Epithelial cell of proximal tubule (primary cell): ENCODE measurements around the gene VAT1L. TPM values are rescaled to one million over a fixed set of nuclear protein-coding genes. Genes with fewer than 3 reads are reported as not detected.

Experiments used
- DNase-seq: peaks from one replicate; pipeline ENCODE4 v3.0.0-alpha.2; 2011; ENCODE audit warnings: low read depth
- H3K4me3 ChIP-seq: 2 replicates; pipeline ENCODE4 v1.5.1; 2011; ENCODE audit warnings: low read depth, mild to moderate bottlenecking, low read length
- total RNA-seq: library from RNA; depleted of rRNA; stranded (reverse); fragments of >200 nt; gene quantifications from 2 replicates; pipeline ENCODE4 v1.2.3, GENCODE V29; 2015
- TF ChIP-seq, protein P1 (sequence below): conservative IDR thresholded peaks from 2 replicates; pipeline ENCODE4 v1.5.1; 2012; ENCODE audit warnings: low read depth, mild to moderate bottlenecking, low read length

Gene VAT1L
- total RNA-seq, 1 donor from 2014 or later, result 0.92 TPM

DNA sequence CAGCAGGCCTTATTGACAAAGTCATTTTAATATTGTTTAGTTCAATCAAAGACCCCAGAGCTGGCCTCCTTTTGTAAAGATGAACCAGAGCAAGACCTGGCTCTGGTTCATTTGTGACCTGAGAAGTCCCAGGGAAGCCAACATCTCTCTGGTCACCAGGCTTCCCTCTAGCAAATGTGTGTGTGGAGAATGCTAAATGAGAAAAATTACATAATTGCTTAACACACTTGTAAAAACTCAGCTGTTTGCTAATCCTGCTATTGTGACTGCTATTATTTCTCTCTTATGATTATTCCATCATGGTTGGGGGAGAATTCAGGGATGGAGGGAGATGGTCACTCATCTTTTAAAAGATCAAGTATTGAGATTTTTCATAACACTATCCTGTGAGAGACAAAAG is 139.7 kb downstream of the VAT1L start:
- no peak for DNase-seq
- TF ChIP-seq, protein P1, sequence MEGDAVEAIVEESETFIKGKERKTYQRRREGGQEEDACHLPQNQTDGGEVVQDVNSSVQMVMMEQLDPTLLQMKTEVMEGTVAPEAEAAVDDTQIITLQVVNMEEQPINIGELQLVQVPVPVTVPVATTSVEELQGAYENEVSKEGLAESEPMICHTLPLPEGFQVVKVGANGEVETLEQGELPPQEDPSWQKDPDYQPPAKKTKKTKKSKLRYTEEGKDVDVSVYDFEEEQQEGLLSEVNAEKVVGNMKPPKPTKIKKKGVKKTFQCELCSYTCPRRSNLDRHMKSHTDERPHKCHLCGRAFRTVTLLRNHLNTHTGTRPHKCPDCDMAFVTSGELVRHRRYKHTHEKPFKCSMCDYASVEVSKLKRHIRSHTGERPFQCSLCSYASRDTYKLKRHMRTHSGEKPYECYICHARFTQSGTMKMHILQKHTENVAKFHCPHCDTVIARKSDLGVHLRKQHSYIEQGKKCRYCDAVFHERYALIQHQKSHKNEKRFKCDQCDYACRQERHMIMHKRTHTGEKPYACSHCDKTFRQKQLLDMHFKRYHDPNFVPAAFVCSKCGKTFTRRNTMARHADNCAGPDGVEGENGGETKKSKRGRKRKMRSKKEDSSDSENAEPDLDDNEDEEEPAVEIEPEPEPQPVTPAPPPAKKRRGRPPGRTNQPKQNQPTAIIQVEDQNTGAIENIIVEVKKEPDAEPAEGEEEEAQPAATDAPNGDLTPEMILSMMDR, result no peak
- H3K4me3 ChIP-seq, result no peak overlapping the region

DNA sequence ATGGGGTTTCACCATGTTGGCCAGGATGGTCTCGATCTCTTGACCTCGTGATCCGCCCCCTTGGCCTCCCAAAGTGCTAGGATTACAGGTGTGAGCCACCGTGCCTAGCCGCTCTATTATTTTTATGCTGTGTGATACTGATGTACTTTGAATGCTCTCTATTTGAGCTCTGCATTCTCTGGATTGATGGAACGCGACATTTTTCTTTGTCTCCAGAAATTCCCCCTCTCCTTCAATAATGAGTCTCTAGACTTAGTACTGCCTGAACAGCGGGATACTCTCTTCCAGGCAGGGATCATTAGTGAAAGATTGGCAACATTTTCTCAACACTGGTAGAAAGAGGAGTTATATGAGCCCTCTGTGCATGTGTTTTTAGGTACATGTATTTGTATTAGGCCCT is 140.6 kb downstream of the VAT1L start:
- H3K4me3 ChIP-seq, result no peak overlapping the region
- TF ChIP-seq, protein P1, result no peak
- DNase-seq, result no peak

DNA sequence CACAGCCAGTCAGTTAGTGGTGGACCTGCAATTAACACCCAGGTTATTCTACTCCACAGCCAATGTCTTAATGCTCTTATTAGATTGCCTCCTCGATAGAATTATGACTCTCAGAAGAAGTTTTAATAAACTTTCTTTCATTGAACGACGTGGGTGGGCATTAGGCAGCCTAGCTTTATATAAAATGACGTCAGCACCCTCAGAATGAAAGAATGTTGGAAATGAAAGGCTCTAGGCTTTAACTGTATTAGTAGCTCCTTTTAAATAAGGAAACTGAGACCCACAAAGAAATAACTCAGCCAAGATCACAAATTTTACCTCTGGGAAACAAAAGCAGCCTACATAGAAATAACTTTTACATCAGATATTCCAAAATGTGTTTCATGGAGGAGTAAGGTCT is 142.7 kb downstream of the VAT1L start:
- no peak overlapping the region for H3K4me3 ChIP-seq
- DNase-seq, result no peak
- TF ChIP-seq, protein P1, result no peak

DNA sequence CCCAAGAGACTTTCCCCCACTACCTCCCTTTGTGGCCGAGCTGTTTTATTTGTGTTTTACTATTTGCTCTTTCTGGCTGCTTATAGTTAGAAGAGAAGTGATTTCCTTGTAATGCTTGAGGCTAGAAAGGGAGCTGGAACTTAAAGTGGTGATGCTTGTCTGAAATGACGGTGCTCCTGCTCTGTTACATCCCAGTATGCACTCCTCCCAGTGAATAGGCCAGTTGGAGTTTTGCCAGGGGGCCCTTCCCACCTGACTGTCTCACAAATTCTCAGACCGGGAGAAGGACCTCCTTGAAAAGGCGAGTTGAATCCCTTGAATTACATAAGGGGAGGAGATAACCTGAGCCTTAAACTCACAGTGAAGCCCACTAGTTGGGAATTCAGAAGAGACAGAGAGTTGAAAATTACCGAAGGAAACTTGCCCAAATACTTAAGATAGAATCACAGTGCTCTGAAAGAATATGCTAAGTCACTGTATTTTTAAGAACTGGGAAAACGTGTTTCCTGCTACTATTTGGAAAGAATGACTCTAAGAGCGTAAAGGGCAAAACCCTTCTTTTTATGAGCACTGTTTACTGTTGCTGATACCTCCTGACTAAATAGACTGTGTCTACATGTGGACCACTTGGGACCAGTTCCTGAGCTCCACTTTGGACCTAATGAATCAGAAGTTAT is 149.2 kb downstream of the VAT1L start:
- no peak overlapping the region for H3K4me3 ChIP-seq
- TF ChIP-seq, protein P1, result no peak
- no peak for DNase-seq

DNA sequence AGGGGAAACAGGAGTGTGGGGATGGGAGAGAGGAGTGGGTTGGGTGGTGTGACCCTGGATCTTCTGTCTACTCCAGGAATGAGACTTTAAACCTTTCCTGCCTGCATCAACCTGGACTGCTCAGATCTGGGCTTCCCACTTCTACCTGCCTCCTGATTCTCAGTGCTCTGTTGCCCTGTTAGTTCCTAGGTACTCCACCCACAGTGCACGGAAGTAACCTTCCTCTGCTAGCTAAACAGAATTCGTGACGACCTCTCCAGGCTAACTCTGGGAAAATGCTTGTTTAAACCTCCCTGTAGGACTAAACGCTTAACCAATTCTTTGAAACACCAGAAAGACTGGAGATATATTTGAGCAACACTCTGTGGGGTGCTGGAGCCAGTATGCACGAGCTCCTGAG is 150.5 kb downstream of the VAT1L start:
- DNase-seq, result no peak
- no peak overlapping the region for H3K4me3 ChIP-seq
- TF ChIP-seq, protein P1, result no peak

DNA sequence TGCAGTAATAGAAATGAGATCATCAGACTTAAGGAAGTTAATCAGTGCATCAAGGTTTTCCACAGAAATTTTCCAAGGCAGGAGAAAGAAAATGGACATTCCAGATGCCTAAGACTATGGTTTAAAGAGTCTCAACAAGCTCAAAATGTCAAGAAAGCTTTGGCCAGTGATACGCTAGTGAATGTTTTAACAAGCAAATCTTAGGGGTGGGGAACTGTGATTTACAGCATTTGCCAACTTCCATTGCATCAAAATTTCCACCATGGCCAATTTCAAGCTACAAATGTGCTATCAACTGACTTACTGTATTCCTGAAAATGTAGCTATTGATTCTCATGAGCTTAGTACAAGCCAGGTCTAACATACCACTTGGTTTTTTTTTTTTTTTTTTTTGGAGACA is 151.6 kb downstream of the VAT1L start:
- H3K4me3 ChIP-seq, result no peak overlapping the region
- TF ChIP-seq, protein P1, result no peak
- DNase-seq, result no peak

DNA sequence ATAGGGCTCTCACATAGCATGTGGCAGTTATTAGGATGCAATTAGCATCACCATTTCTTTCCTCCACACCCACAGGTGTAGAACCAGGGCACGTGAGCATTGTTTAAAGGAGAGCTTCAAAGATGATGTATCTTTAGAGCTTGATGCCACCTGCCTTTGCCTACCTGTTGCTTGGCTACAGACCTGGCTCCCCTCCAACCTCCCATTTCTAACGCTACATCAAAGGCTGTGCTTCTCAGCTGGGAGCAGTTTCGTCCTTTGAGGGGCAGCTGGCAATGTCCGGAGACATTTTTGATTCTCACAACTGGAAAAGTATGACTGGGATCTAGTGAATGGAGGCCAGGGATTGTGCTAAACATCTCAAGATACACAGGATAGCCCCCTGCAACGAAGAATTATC is 155.4 kb downstream of the VAT1L start:
- no peak for DNase-seq
- TF ChIP-seq, protein P1, result no peak
- H3K4me3 ChIP-seq, result no peak overlapping the region
